Spleen (tissue), 11 donors: ENCODE measurements around the gene NANOS3. TPM values are rescaled to one million over a fixed set of nuclear protein-coding genes. Genes with fewer than 3 reads are reported as not detected.

ENCODE experiments used
- DNase-seq: peaks from one replicate; pipeline ENCODE4 v3.0.0-alpha.2; 2020
- H3K27ac ChIP-seq, 8 donors: fragments of 200-600 bp; sonication (generic) in 7 of 8; 1 replicate in 4 of 8; 2 replicates in 4 of 8; pipeline versions ENCODE4 v1.5.0 to v1.8.0; 2016 to 2021; ENCODE audit warnings: inconsistent platforms in 4 of 8, mild to moderate bottlenecking in 4 of 8, moderate library complexity in 1 of 8
- H3K27me3 ChIP-seq, 7 donors: fragments of 200-600 bp; sonication (generic) in 6 of 7; replicated peaks in 1 of 7; 1 replicate in 4 of 7; 2 replicates in 3 of 7; pipeline versions ENCODE4 v1.5.0 to v1.8.0; 2016 to 2021; ENCODE audit warnings: inconsistent platforms in 3 of 7, mild to moderate bottlenecking in 1 of 7
- H3K36me3 ChIP-seq, 6 donors: fragments of 200-600 bp; sonication (generic) in 5 of 6; 1 replicate in 4 of 6; 2 replicates in 2 of 6; pipeline versions ENCODE4 v1.5.0 to v1.8.0; 2016 to 2021; ENCODE audit warnings: inconsistent platforms in 2 of 6
- H3K4me1 ChIP-seq, 6 donors: fragments of 200-600 bp; sonication (generic) in 5 of 6; 1 replicate in 3 of 6; 2 replicates in 3 of 6; pipeline versions ENCODE4 v1.5.0 to v1.8.0; 2016 to 2021; ENCODE audit warnings: inconsistent platforms in 3 of 6
- H3K4me3 ChIP-seq, 8 donors: fragments of 200-600 bp; sonication (generic) in 7 of 8; 1 replicate in 4 of 8; 2 replicates in 4 of 8; pipeline versions ENCODE4 v1.5.0 to v1.8.0; 2016 to 2021; ENCODE audit warnings: inconsistent platforms in 4 of 8, mild to moderate bottlenecking in 4 of 8, moderate library complexity in 2 of 8
- H3K9me3 ChIP-seq, 8 donors: fragments of 200-600 bp; sonication (generic) in 7 of 8; 1 replicate in 4 of 8; 2 replicates in 4 of 8; pipeline versions ENCODE4 v1.5.0 to v1.8.0; 2016 to 2021; ENCODE audit warnings: inconsistent platforms in 4 of 8
- CTCF ChIP-seq, 11 experiments: fragments of 200-600 bp in 7 of 11; fragments of 450-650 bp in 4 of 11; sonication (generic) in 4 of 11; IDR thresholded peaks in 8 of 11; conservative IDR thresholded peaks in 3 of 11; 1 replicate in 7 of 11; 2 replicates in 4 of 11; pipeline versions ENCODE4 v1.4.0 to v1.8.0; 2016 to 2021; ENCODE audit warnings: antibody characterized with exemption in 11 of 11, inconsistent platforms in 4 of 11, mild to moderate bottlenecking in 1 of 11
- POLR2A ChIP-seq, 3 donors: fragments of 450-650 bp; IDR thresholded peaks; one replicate each; pipeline ENCODE4 v1.5.1; 2017; ENCODE audit warnings: antibody characterized with exemption in 3 of 3, mild to moderate bottlenecking in 1 of 3
- POLR2AphosphoS5 ChIP-seq, 3 donors: sonication (generic); formaldehyde crosslinking; IDR thresholded peaks; one replicate each; pipeline ENCODE4 v1.5.1; 2017; ENCODE audit warnings: antibody characterized with exemption in 3 of 3
- WGBS, 5 donors: extraction: QIAGEN DNeasy Blood & Tissue Kit in 3 of 5; methylation state at CpG; one replicate each; pipeline versions ENCODE4 v1.1.5 to v1.1.7; 2013 to 2018; 5-methylcytosine and 5-hydroxymethylcytosine counted together
- intact Hi-C: fragments of 100-400 bp; cut with DNase I; formaldehyde crosslinking; loops from one replicate; pipeline ENCODE4 v1.15.0; 2023; ENCODE audit warnings: low total_unique reads
- polyA plus RNA-seq, 3 donors: library from polyadenylated mRNA; stranded (reverse); fragments of 200-250 nt; gene quantifications; one replicate each; pipeline ENCODE4 v1.2.1, GENCODE V29; 2013
- total RNA-seq, 7 donors: library from RNA; depleted of rRNA in 3 of 7; stranded (reverse); fragments of >200 nt in 3 of 7; fragmentation: NEBNext Ultra II Directional in 4 of 7; extraction: Animal tissue kit (Norgen Biotek cat#: 25700) in 4 of 7; gene quantifications; one replicate each; pipeline versions ENCODE4 v1.1.0 to v1.2.1, GENCODE V29; 2016 to 2021
- donor health status: healthy with polysubstance abuse.
- donor health status: DM: no; HTN: no; CAD: no; lungs with moderate emphysema.
- donor health status: DM: no; HTN: no; CAD: no.
- donor health status: Bipolar disorder and iron deficiency.
- donor health status: healthy.
- donor health status: DM: no; HTN: no; CAD: no.
- donor health status: DM: yes; HTN: yes; CAD: no.

Gene NANOS3
- total and polyA plus RNA-seq, 10 donors = 0.42 to 0.99 (median 0.52) TPM; not detected in 7

- Histone ChIP-seq H3K27me3 (no peaks in the 10 kb centered on the region), H3K27ac (peak overlapping the region; percentile 91 to 100 (median 98)), H3K36me3 (peaks cover 0 to 31% (median 11%) of the 10 kb centered on the region in 6 donors), H3K4me3 (peak overlapping the region; percentile 57 to 94 (median 77)), H3K4me1 (peaks cover 58 to 95% (median 86%) of the 10 kb centered on the region in 6 donors), H3K9me3 (no peaks in the 10 kb centered on the region)
- TF ChIP-seq CTCF (IDR thresholded peaks at IDR 0.05 in 8 of 11, conservative IDR thresholded peaks at IDR 0.05 in 3 of 11) (no peak), POLR2A (IDR thresholded peaks at IDR 0.05) (no peak), POLR2AphosphoS5 (IDR thresholded peaks at IDR 0.05) (no peak)
- 2 to 13% (median 6%) methylated on average over 3 to 6 of the region's 6 CpGs for WGBS, 5 donors
- intact Hi-C loops = no loop called here
- no peak for DNase-seq
Observed at GRCh38 chr19:13839938-13840304, 37.0 kb upstream of the NANOS3 start.

- TF ChIP-seq POLR2AphosphoS5 (IDR thresholded peaks at IDR 0.05) (peak; percentile 75 to 89 (median 79)), CTCF (IDR thresholded peaks at IDR 0.05 in 8 of 11, conservative IDR thresholded peaks at IDR 0.05 in 3 of 11) (peak in 1 of 11 experiments; percentile 12), POLR2A (IDR thresholded peaks at IDR 0.05) (peak in 1 of 3 donors; percentile 27)
- no peaks in the 10 kb centered on the region for H3K27me3 ChIP-seq
- peak overlapping the region; percentile 57 to 94 (median 77) for H3K4me3 ChIP-seq
- peaks cover 0 to 25% (median 8%) of the 10 kb centered on the region in 6 donors for H3K36me3 ChIP-seq
- H3K9me3 ChIP-seq = no peaks in the 10 kb centered on the region
- 15 to 49% (median 16%) methylated on average over 19 to 23 of the region's 23 CpGs for WGBS, 5 donors
- intact Hi-C loops = no loop called here
- peaks cover 58 to 94% (median 82%) of the 10 kb centered on the region in 6 donors for H3K4me1 ChIP-seq
- DNase-seq = peak; percentile 92
- peak overlapping the region; percentile 91 to 100 (median 98) for H3K27ac ChIP-seq
Observed at GRCh38 chr19:13840305-13841085, 36.4 kb upstream of the NANOS3 start.

GRCh38 chr19:13841086-13841961, 35.6 kb upstream of the NANOS3 start:
- TF ChIP-seq POLR2AphosphoS5 (IDR thresholded peaks at IDR 0.05) = peak; percentile 26 to 75 (median 61)
- no peak for TF ChIP-seq POLR2A (IDR thresholded peaks at IDR 0.05)
- H3K9me3 ChIP-seq = no peaks in the 10 kb centered on the region
- 26 to 50% (median 30%) methylated on average over 22 to 26 of the region's 26 CpGs for WGBS, 5 donors
- DNase-seq = peak; percentile 89
- H3K36me3 ChIP-seq = peaks cover 0 to 17% (median under 1%) of the 10 kb centered on the region in 6 donors
- peak overlapping the region; percentile 57 to 94 (median 77) for H3K4me3 ChIP-seq
- peak overlapping the region; percentile 91 to 100 (median 98) for H3K27ac ChIP-seq
- H3K27me3 ChIP-seq = no peaks in the 10 kb centered on the region
- H3K4me1 ChIP-seq = peaks cover 57 to 94% (median 82%) of the 10 kb centered on the region in 6 donors
- intact Hi-C loops = no loop called here

- Histone ChIP-seq H3K4me1 (peaks cover 57 to 94% (median 82%) of the 10 kb centered on the region in 6 donors), H3K4me3 (peak overlapping the region; percentile 57 to 94 (median 77)), H3K27me3 (no peaks in the 10 kb centered on the region), H3K36me3 (peaks cover 0 to 13% (median 0%) of the 10 kb centered on the region in 6 donors), H3K27ac (peak overlapping the region; percentile 91 to 100 (median 98)), H3K9me3 (no peaks in the 10 kb centered on the region)
- intact Hi-C loops = no loop called here
- TF ChIP-seq CTCF (IDR thresholded peaks at IDR 0.05 in 8 of 11, conservative IDR thresholded peaks at IDR 0.05 in 3 of 11) (no peak), POLR2AphosphoS5 (IDR thresholded peaks at IDR 0.05) (no peak), POLR2A (IDR thresholded peaks at IDR 0.05) (no peak)
- WGBS, 5 donors = 1 to 6% (median 4%) methylated on average over 10 to 11 of the region's 11 CpGs
- no peak for DNase-seq
Observed at GRCh38 chr19:13841962-13842290, 35.0 kb upstream of the NANOS3 start.
